ENCODE results near the gene PLA2G6.
"Not testable (repeated sequence)": the region's sequence is repeated elsewhere in the genome, so short reads cannot be mapped to it uniquely, and the experiment has no call there.

The PLA2G6 gene

GRCh38 chr22:38085501-38085900 lies 96.1 kb downstream of the PLA2G6 start:
- DNase-seq (ENCODE audit: low read depth), result no peak

GRCh38 chr22:38085056-38085455 lies 96.6 kb downstream of the PLA2G6 start:
- DNase-seq (ENCODE audit: low read depth), result no peak

- DNase-seq (ENCODE audit: low read depth), result no peak
These were observed 97.5 kb downstream of the PLA2G6 start, which contains the start of gene SLC16A8 for GRCh38 chr22:38083931-38084631. Gene SLC16A8, minus strand, starts transcription at chr22:38084184. Its CDS starts 1,311 bp downstream, at chr22:38082873.

GRCh38 chr22:38082986-38083710 lies 98.5 kb downstream of the PLA2G6 start:
- no peak for DNase-seq (ENCODE audit: low read depth)

GRCh38 chr22:38081941-38082828 lies 99.4 kb downstream of the PLA2G6 start:
- DNase-seq (ENCODE audit: low read depth), result no peak

GRCh38 chr22:38081636-38081940 lies 100.0 kb downstream of the PLA2G6 start:
- no peak for DNase-seq (ENCODE audit: low read depth)

GRCh38 chr22:38080850-38081635 lies 100.6 kb downstream of the PLA2G6 start:
- DNase-seq (ENCODE audit: low read depth), result no peak

- no peak for DNase-seq (ENCODE audit: low read depth)
These were observed 101.2 kb downstream of the PLA2G6 start for GRCh38 chr22:38080474-38080849.

GRCh38 chr22:38079804-38080203 lies 101.8 kb downstream of the PLA2G6 start:
- DNase-seq (ENCODE audit: low read depth), result no peak

- not testable (repeated sequence) for DNase-seq (ENCODE audit: low read depth)
These were observed 102.4 kb downstream of the PLA2G6 start for GRCh38 chr22:38079208-38079607.

GRCh38 chr22:38078046-38078840 lies 103.4 kb downstream of the PLA2G6 start:
- DNase-seq (ENCODE audit: low read depth), result no peak

GRCh38 chr22:38077595-38077994 lies 104.0 kb downstream of the PLA2G6 start:
- no peak for DNase-seq (ENCODE audit: low read depth)

- DNase-seq (ENCODE audit: low read depth), result no peak
These were observed 104.5 kb downstream of the PLA2G6 start for GRCh38 chr22:38077096-38077495.

- DNase-seq (ENCODE audit: low read depth), result no peak
These were observed 105.7 kb downstream of the PLA2G6 start for GRCh38 chr22:38075961-38076360.

GRCh38 chr22:38075105-38075825 lies 106.4 kb downstream of the PLA2G6 start:
- no peak for DNase-seq (ENCODE audit: low read depth)

GRCh38 chr22:38074181-38075104 lies 107.2 kb downstream of the PLA2G6 start:
- no peak for DNase-seq (ENCODE audit: low read depth)

- no peak for DNase-seq (ENCODE audit: low read depth)
These were observed 108.2 kb downstream of the PLA2G6 start for GRCh38 chr22:38073150-38074130.
